K562 (cell line): ENCODE measurements around the gene TULP4. TPM values are rescaled to one million over a fixed set of nuclear protein-coding genes. Genes with fewer than 3 reads are reported as not detected.

Source experiments
- FOXJ3 ChIP-seq: sonication (generic); formaldehyde crosslinking; IDR thresholded peaks from 2 replicates; pipeline ENCODE4 v1.4.0; 2020; ENCODE audit warnings: mild to moderate bottlenecking, missing genetic modification reagents
- KDM4B ChIP-seq, 2 experiments: fragments of 450-650 bp in 1 of 2; sonication (generic) in 1 of 2; IDR thresholded peaks; 2 replicates each; pipeline ENCODE4 v1.6.1; 2016 to 2017; ENCODE audit warnings: borderline replicate concordance in 2 of 2, antibody characterized with exemption in 1 of 2, low read depth in 1 of 2, mild to moderate bottlenecking in 1 of 2
- NELFE ChIP-seq: IDR thresholded peaks from 2 replicates; pipeline ENCODE4 v1.6.1; 2011; ENCODE audit warnings: mild to moderate bottlenecking; ENCODE audit not compliant: insufficient read depth, insufficient read length
- NFATC3 ChIP-seq: fragments of 450-650 bp; IDR thresholded peaks from 2 replicates; pipeline ENCODE4 v1.6.1; 2017; ENCODE audit warnings: mild to moderate bottlenecking
- NFIX ChIP-seq: fragments of 250-450 bp; sonication (Bioruptor Pico); IDR thresholded peaks from 2 replicates; pipeline ENCODE4 v1.4.0; 2020; ENCODE audit warnings: low read depth, mild to moderate bottlenecking, moderate library complexity
- POLR3G ChIP-seq: IDR thresholded peaks from 2 replicates; pipeline ENCODE4 v1.6.1; 2011; ENCODE audit not compliant: insufficient read length, insufficient replicate concordance; ENCODE audit errors: extremely low read depth
- RFX7 ChIP-seq: fragments of 250-450 bp; sonication (Bioruptor Pico); IDR thresholded peaks from 2 replicates; pipeline ENCODE4 v1.5.1; 2021; ENCODE audit warnings: mild to moderate bottlenecking
- SIX5 ChIP-seq, 2 experiments: IDR thresholded peaks; 2 replicates each; pipeline ENCODE4 v1.6.1; 2011; ENCODE audit warnings: low read length in 2 of 2, borderline replicate concordance in 1 of 2, low read depth in 1 of 2, mild to moderate bottlenecking in 1 of 2, moderate library complexity in 1 of 2; ENCODE audit not compliant: insufficient read depth in 1 of 2
- SMAD4 ChIP-seq: fragments of 250-450 bp; sonication (Bioruptor Pico); conservative IDR thresholded peaks from 2 replicates; pipeline ENCODE4 v1.8.0; 2021; ENCODE audit warnings: inconsistent platforms, mild to moderate bottlenecking, moderate library complexity
- TCF7L2 ChIP-seq: fragments of 150-350 bp; IDR thresholded peaks from 2 replicates; pipeline ENCODE4 v1.6.1; 2016; ENCODE audit warnings: low read depth, mild to moderate bottlenecking, low read length, moderate library complexity
- TEAD1 ChIP-seq, 2 experiments: fragments of 450-650 bp in 1 of 2; sonication (generic) in 1 of 2; formaldehyde crosslinking; IDR thresholded peaks; 2 replicates each; pipeline versions ENCODE4 v1.4.0 to v1.8.0; 2020 to 2022; ENCODE audit warnings: mild to moderate bottlenecking in 2 of 2, missing genetic modification reagents in 1 of 2
- ZNF121 ChIP-seq: sonication (generic); formaldehyde crosslinking; conservative IDR thresholded peaks from 2 replicates; pipeline ENCODE4 v1.8.0; 2022; ENCODE audit warnings: missing genetic modification reagents
- ZNF23 ChIP-seq: fragments of 250-450 bp; sonication (Bioruptor Pico); IDR thresholded peaks from 2 replicates; pipeline ENCODE4 v1.4.0; 2020; ENCODE audit warnings: mild to moderate bottlenecking
- ZNF384 ChIP-seq: IDR thresholded peaks from 2 replicates; pipeline ENCODE4 v1.6.1; 2012; ENCODE audit warnings: low read depth, low read length, improper control_type of control experiment
- polyA plus RNA-seq, 8 experiments: library from polyadenylated mRNA; depleted of rRNA in 4 of 8; stranded (reverse) in 5 of 8; unstranded in 3 of 8; fragments of >200 nt; fragmentation: Nextera tagmentation in 2 of 8; fragmentation: Illumina TruSeq in 1 of 8; extraction: Ambion mirVana in 2 of 8; extraction: Trizol in 1 of 8; gene quantifications; 2 replicates each; pipeline versions ENCODE4 v1.2.1 to v1.2.3, GENCODE V29; 2011 to 2014; ENCODE audit warnings: inconsistent platforms in 1 of 8, missing spikeins in 1 of 8
- total RNA-seq, 7 experiments: library from RNA; depleted of rRNA in 6 of 7; stranded (reverse); fragments of >200 nt in 6 of 7; fragmentation: Illumina TruSeq in 2 of 7; extraction: Trizol in 2 of 7; gene quantifications; 2 replicates each; pipeline versions ENCODE4 v1.2.1 to v1.2.3, GENCODE V29; 2011 to 2021; ENCODE audit warnings: low replicate concordance in 1 of 7
- TF ChIP-seq, protein P1 (sequence below): fragments of 250-450 bp; sonication (Bioruptor Pico); IDR thresholded peaks from 2 replicates; pipeline ENCODE4 v1.5.0; 2021; ENCODE audit warnings: mild to moderate bottlenecking, borderline replicate concordance
- TF ChIP-seq, protein P2 (sequence below), 2 experiments: fragments of 450-650 bp in 1 of 2; sonication (generic) in 1 of 2; formaldehyde crosslinking in 1 of 2; IDR thresholded peaks; 2 replicates each; pipeline versions ENCODE4 v1.7.1 to v1.9.0; 2016 to 2022; ENCODE audit warnings: inconsistent platforms in 1 of 2, mild to moderate bottlenecking in 1 of 2, missing genetic modification reagents in 1 of 2
- TF ChIP-seq, protein P3 (sequence below): fragments of 250-450 bp; sonication (Bioruptor Pico); IDR thresholded peaks from 2 replicates; pipeline ENCODE4 v1.8.0; 2021; ENCODE audit warnings: moderate library complexity, mild to moderate bottlenecking, inconsistent platforms

TULP4 gene
- total and polyA plus RNA-seq, 9 of the 15 experiments (the other 6 are each of a cell fraction or from before 2014, with no cell fraction given): 1.2 to 50.4 (median 11.0) TPM

DNA sequence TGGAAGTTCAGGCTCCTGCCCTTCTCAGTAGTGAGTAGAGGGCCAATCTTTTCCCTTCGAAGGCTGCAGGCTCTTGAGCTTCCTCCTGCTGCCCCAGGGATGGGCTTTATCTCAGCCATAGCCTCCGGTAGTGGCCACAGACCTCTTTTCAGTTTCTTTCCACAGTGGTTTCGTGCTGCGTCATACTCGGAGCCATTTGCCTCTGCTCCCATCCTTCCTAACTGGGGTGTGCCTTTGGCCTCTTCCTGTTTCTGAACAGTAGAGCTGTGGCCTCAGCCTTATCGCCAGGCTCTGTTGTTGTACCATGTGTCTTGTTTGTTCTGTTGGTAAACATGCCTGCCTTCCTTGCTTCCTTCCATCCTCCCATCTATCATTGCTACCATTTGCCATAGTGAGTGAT is 54.1 kb downstream of the TULP4 start (continued):
- TF ChIP-seq NELFE: no peak
- TF ChIP-seq, protein P1, sequence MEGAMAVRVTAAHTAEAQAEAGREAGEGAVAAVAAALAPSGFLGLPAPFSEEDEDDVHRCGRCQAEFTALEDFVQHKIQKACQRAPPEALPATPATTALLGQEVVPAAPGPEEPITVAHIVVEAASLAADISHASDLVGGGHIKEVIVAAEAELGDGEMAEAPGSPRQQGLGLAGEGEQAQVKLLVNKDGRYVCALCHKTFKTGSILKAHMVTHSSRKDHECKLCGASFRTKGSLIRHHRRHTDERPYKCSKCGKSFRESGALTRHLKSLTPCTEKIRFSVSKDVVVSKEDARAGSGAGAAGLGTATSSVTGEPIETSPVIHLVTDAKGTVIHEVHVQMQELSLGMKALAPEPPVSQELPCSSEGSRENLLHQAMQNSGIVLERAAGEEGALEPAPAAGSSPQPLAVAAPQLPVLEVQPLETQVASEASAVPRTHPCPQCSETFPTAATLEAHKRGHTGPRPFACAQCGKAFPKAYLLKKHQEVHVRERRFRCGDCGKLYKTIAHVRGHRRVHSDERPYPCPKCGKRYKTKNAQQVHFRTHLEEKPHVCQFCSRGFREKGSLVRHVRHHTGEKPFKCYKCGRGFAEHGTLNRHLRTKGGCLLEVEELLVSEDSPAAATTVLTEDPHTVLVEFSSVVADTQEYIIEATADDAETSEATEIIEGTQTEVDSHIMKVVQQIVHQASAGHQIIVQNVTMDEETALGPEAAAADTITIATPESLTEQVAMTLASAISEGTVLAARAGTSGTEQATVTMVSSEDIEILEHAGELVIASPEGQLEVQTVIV: no peak
- TF ChIP-seq, protein P2, sequence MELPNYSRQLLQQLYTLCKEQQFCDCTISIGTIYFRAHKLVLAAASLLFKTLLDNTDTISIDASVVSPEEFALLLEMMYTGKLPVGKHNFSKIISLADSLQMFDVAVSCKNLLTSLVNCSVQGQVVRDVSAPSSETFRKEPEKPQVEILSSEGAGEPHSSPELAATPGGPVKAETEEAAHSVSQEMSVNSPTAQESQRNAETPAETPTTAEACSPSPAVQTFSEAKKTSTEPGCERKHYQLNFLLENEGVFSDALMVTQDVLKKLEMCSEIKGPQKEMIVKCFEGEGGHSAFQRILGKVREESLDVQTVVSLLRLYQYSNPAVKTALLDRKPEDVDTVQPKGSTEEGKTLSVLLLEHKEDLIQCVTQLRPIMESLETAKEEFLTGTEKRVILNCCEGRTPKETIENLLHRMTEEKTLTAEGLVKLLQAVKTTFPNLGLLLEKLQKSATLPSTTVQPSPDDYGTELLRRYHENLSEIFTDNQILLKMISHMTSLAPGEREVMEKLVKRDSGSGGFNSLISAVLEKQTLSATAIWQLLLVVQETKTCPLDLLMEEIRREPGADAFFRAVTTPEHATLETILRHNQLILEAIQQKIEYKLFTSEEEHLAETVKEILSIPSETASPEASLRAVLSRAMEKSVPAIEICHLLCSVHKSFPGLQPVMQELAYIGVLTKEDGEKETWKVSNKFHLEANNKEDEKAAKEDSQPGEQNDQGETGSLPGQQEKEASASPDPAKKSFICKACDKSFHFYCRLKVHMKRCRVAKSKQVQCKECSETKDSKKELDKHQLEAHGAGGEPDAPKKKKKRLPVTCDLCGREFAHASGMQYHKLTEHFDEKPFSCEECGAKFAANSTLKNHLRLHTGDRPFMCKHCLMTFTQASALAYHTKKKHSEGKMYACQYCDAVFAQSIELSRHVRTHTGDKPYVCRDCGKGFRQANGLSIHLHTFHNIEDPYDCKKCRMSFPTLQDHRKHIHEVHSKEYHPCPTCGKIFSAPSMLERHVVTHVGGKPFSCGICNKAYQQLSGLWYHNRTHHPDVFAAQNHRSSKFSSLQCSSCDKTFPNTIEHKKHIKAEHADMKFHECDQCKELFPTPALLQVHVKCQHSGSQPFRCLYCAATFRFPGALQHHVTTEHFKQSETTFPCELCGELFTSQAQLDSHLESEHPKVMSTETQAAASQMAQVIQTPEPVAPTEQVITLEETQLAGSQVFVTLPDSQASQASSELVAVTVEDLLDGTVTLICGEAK (IDR thresholded peaks at IDR 0.05): peak; percentile 54; the same call in 1 of the 2 replicates
- TF ChIP-seq, protein P2 (CRISPR knock-in tag; IDR thresholded peaks at IDR 0.05): no peak
- TF ChIP-seq NFIX (CRISPR knock-in tag): no peak
- TF ChIP-seq ZNF23 (CRISPR knock-in tag): no peak
- TF ChIP-seq SMAD4 (CRISPR knock-in tag): peak; percentile 57
- TF ChIP-seq TEAD1 (CRISPR knock-in tag; IDR thresholded peaks at IDR 0.05): peak in 1 of 2 experiments; percentile 52; a peak in 1 of 4 replicates
- TF ChIP-seq NFATC3: peak; percentile 33; the same call in 1 of the 2 replicates
- TF ChIP-seq KDM4B (IDR thresholded peaks at IDR 0.05; ENCODE audit: borderline replicate concordance in 2 of 2, low read depth in 1 of 2): no peak
- no peak for TF ChIP-seq ZNF384
- 0 out of 2 replicates have a peak, but pooled peaks have one; percentile 21 for TF ChIP-seq RFX7
- no peak for TF ChIP-seq FOXJ3 (CRISPR knock-in tag)
- TF ChIP-seq ZNF121 (CRISPR knock-in tag): no peak
- TF ChIP-seq TCF7L2: no peak
- TF ChIP-seq SIX5 (IDR thresholded peaks at IDR 0.05; ENCODE audit: borderline replicate concordance in 1 of 2, insufficient read depth in 1 of 2, low read depth in 1 of 2, low read length in 2 of 2): no peak
- no peak for TF ChIP-seq POLR3G
- TF ChIP-seq, protein P3, sequence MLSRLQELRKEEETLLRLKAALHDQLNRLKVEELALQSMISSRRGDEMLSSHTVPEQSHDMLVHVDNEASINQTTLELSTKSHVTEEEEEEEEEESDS (CRISPR knock-in tag): no peak
